ENCODE results near the gene DDX5. TPM values are rescaled to one million over a fixed set of nuclear protein-coding genes. Genes with fewer than 3 reads are reported as not detected.

The DDX5 gene
- total and polyA plus RNA-seq, 2 donors (not counting 3 experiments of a cell fraction or from before 2014, with no cell fraction given) = 1,027 to 2,040 TPM

- Histone ChIP-seq H3K27me3 (ENCODE audit: control insufficient read depth in 2 of 2, insufficient read depth in 2 of 2, low read length in 2 of 2) (no peaks in the 10 kb centered on the region), H3K4me2 (ENCODE audit: insufficient read depth, low read length) (no peak overlapping the region), H3K9me3 (replicated peaks; ENCODE audit: control insufficient read depth, insufficient read depth, low read length) (no peaks in the 10 kb centered on the region), H4K20me1 (replicated peaks; ENCODE audit: control insufficient read depth, extremely low read depth, insufficient read depth, low read length) (no peaks in the 10 kb centered on the region), H2AFZ (ENCODE audit: low read depth, low read length) (no peak overlapping the region), H3K36me3 (ENCODE audit: control insufficient read depth in 2 of 2, extremely low read depth in 1 of 2, insufficient read depth in 2 of 2, low read length in 2 of 2) (peaks cover 34 to 35% of the 10 kb centered on the region in 2 experiments), H3K9me1 (replicated peaks; ENCODE audit: control insufficient read depth, extremely low read depth, insufficient read depth, low read length) (no peaks in the 10 kb centered on the region), H3K27ac (ENCODE audit: insufficient read depth, low read depth, low read length) (no peak overlapping the region), H3K4me1 (ENCODE audit: control insufficient read depth, extremely low read depth, insufficient read depth, low read length) (no peaks in the 10 kb centered on the region), H3K4me3 (replicated peaks in 1 of 3; ENCODE audit: insufficient read depth in 1 of 3, low read depth in 1 of 3, low read length in 3 of 3) (no peak overlapping the region), H3K79me2 (ENCODE audit: control insufficient read depth, insufficient read depth, low read length) (no peaks in the 10 kb centered on the region), H3K9ac (replicated peaks; ENCODE audit: extremely low read depth, insufficient read depth, low read length) (no peak overlapping the region)
- intact Hi-C loops (cut with micrococcal nuclease) (no loop called here), dilution Hi-C loops (cut with MboI; ENCODE audit: extremely low pct_ligation_motif_present, low sequenced_read_pairs) (no loop called here)
- peak; percentile 24 for DNase-seq (ENCODE audit: low read depth, low spot score)
- CTCF ChIA-PET = interaction anchor here (1.0 kb wide), 1 partner anchor 20 kb away, joined by 3 read pairs; no protein-coding TSS in a partner anchor
- FAIRE-seq = no peak
- TF ChIP-seq POLR2AphosphoS5 (IDR thresholded peaks at IDR 0.05; ENCODE audit: insufficient read depth, low read depth, low read length) (no peak), GATA2 (IDR thresholded peaks at IDR 0.05; ENCODE audit: insufficient read depth, insufficient read length, low read depth, low read length) (no peak), FOS (IDR thresholded peaks at IDR 0.05; ENCODE audit: borderline replicate concordance, insufficient read depth, low read length) (no peak), JUN (IDR thresholded peaks at IDR 0.05; ENCODE audit: borderline replicate concordance, insufficient read depth, insufficient read length, low read depth) (no peak), CTCF (IDR thresholded peaks at IDR 0.05; ENCODE audit: extremely low read depth in 1 of 2, insufficient read depth in 1 of 2, low read depth in 1 of 2, low read length in 2 of 2) (no peak), EZH2 (IDR thresholded peaks at IDR 0.05; ENCODE audit: borderline replicate concordance, low read depth, low read length, severe bottlenecking) (no peak), MAX (IDR thresholded peaks at IDR 0.05; ENCODE audit: insufficient read depth, insufficient read length) (no peak), POLR2A (IDR thresholded peaks at IDR 0.05; ENCODE audit: low read depth, low read length) (no peak), MYC (IDR thresholded peaks at IDR 0.05; ENCODE audit: low read depth, low read length) (no peak)
- POLR2A ChIA-PET = no interaction called here
- BruUV-seq (replicated peaks) = no TSS peak
Measured at GRCh38 chr17:64535357-64535756, 29.3 kb upstream of the DDX5 start.

Measured in endothelial cell of umbilical vein (primary cell).